Measurements from ENCODE around the gene XRCC4. TPM values are rescaled to one million over a fixed set of nuclear protein-coding genes. Genes with fewer than 3 reads are reported as not detected.

The XRCC4 gene
- total RNA-seq, 1 experiment from 2014 or later, result 10.8 TPM

DNA sequence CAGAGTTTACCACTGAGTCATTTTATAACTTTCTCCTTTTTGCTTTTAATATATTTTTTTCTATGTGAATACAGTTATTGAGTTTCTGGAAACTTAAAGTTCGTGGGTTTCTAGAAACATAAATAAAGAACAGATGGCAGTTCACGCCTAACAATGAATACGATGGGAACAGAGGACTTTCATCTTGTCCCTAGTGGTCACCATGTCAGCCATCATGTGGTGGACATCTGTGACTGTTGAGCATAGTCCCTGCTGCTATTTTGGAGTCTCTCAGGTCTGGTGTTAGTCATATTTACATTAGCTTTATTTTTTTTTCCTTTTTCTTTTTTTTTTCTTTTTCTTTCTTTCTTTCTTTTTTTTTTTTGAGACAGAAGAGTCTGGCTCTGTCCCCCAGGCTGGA is 85.3 kb downstream of the XRCC4 start:
- Histone ChIP-seq H3K4me2 (ENCODE audit: insufficient read depth, insufficient read length, low read length) (no peak overlapping the region), H3K9me3 (ENCODE audit: control insufficient read depth, low read depth, low read length) (no peaks in the 10 kb centered on the region), H3K79me2 (ENCODE audit: insufficient read depth, low read length) (no peaks in the 10 kb centered on the region), H3K56ac (ENCODE audit: insufficient read length, low read depth, low read length) (no peak overlapping the region), H3K14ac (ENCODE audit: insufficient read depth, low read length) (no peak overlapping the region), H2AK5ac (ENCODE audit: insufficient read length, low read length) (no peak overlapping the region), H3K27me3 (ENCODE audit: insufficient read depth, low read length) (no peaks in the 10 kb centered on the region), H3T11ph (ENCODE audit: low read length) (no peak overlapping the region), H3K4ac (ENCODE audit: low read depth, low read length) (no peak overlapping the region), H2BK20ac (ENCODE audit: low read depth, low read length, poor library complexity, severe bottlenecking) (no peak overlapping the region), H4K5ac (ENCODE audit: insufficient read length, low read depth, low read length) (no peak overlapping the region), H3K4me1 (ENCODE audit: insufficient read depth, low read length) (no peaks in the 10 kb centered on the region), H2BK12ac (ENCODE audit: insufficient read length, low read depth, low read length) (no peak overlapping the region), H2AFZ (ENCODE audit: low read length) (no peak overlapping the region), H2BK15ac (ENCODE audit: low read depth, low read length) (no peak overlapping the region), H4K20me1 (ENCODE audit: control insufficient read depth, insufficient read depth, insufficient read length) (no peaks in the 10 kb centered on the region), H3K79me1 (ENCODE audit: insufficient read depth, low read depth, low read length, poor library complexity, severe bottlenecking) (no peaks in the 10 kb centered on the region), H2BK5ac (ENCODE audit: insufficient read length, low read length) (no peak overlapping the region), H4K91ac (ENCODE audit: insufficient read length, low read depth, low read length) (no peak overlapping the region), H2BK120ac (ENCODE audit: low read depth, low read length, poor library complexity, severe bottlenecking) (no peak overlapping the region), H3K23me2 (ENCODE audit: insufficient read length, low read depth, low read length, poor library complexity, severe bottlenecking) (no peaks in the 10 kb centered on the region), H3K18ac (ENCODE audit: insufficient read length, low read depth, low read length) (no peak overlapping the region), H3K27ac (ENCODE audit: insufficient read length, low read depth, low read length) (no peak overlapping the region), H3K9ac (ENCODE audit: extremely low read depth, insufficient read length, low read length) (no peak overlapping the region), H4K8ac (replicated peaks; ENCODE audit: insufficient read length, low read depth, low read length) (no peak overlapping the region), H3K23ac (ENCODE audit: insufficient read length, low read depth, low read length) (no peak overlapping the region)
- no CpG with 5 or more reads among the region's 3 CpGs for WGBS (ENCODE audit: extremely low coverage, insufficient read length, low lambda C conversion rate)
- Mint-ChIP-seq H3K4me3 (no peak overlapping the region), H3K4me1 (peaks cover 6 to 7% of the 10 kb centered on the region in 2 experiments), H3K36me3 (ENCODE audit: insufficient read depth in 1 of 3, low read depth in 3 of 3) (no peaks in the 10 kb centered on the region; a peak in 1 of 7 replicates), H3K9me3 (no peaks in the 10 kb centered on the region), H3K27me3 (ENCODE audit: low read depth) (no peaks in the 10 kb centered on the region), H3K27ac (no peak overlapping the region; a peak in 1 of 7 replicates)
- no peak for DNase-seq
- TF ChIP-seq, protein P1, sequence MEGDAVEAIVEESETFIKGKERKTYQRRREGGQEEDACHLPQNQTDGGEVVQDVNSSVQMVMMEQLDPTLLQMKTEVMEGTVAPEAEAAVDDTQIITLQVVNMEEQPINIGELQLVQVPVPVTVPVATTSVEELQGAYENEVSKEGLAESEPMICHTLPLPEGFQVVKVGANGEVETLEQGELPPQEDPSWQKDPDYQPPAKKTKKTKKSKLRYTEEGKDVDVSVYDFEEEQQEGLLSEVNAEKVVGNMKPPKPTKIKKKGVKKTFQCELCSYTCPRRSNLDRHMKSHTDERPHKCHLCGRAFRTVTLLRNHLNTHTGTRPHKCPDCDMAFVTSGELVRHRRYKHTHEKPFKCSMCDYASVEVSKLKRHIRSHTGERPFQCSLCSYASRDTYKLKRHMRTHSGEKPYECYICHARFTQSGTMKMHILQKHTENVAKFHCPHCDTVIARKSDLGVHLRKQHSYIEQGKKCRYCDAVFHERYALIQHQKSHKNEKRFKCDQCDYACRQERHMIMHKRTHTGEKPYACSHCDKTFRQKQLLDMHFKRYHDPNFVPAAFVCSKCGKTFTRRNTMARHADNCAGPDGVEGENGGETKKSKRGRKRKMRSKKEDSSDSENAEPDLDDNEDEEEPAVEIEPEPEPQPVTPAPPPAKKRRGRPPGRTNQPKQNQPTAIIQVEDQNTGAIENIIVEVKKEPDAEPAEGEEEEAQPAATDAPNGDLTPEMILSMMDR (conservative IDR thresholded peaks at IDR 0.05), result no peak
